GM23338 (cell line): ENCODE data around the gene FCHSD2. TPM values are rescaled to one million over a fixed set of nuclear protein-coding genes. Genes with fewer than 3 reads are reported as not detected.

Experiments
- ATAC-seq: fragments of 200-7000 bp; cut with Tn5 transposase; 3 replicates; pipeline ENCODE4 v1.9.1; 2020
- DNase-seq: peaks from one replicate; pipeline ENCODE4 v3.0.0-alpha.2; 2015; ENCODE audit warnings: low spot score
- H2AFZ ChIP-seq: fragments of 200-600 bp; sonication (generic); 2 replicates; pipeline ENCODE4 v1.8.0; 2016; ENCODE audit warnings: antibody characterized with exemption, mild to moderate bottlenecking, moderate library complexity
- H3F3A ChIP-seq: fragments of 200-600 bp; sonication (generic); replicated peaks from 2 replicates; pipeline ENCODE4 v1.8.0; 2017; ENCODE audit warnings: antibody characterized with exemption, mixed run types, low read depth
- H3K27ac ChIP-seq: fragments of 200-600 bp; sonication (generic); 2 replicates; pipeline ENCODE4 v1.6.1; 2016; ENCODE audit warnings: low read depth
- H3K27me3 ChIP-seq: fragments of 200-600 bp; sonication (generic); 2 replicates; pipeline ENCODE4 v1.8.0; 2016; ENCODE audit warnings: mild to moderate bottlenecking, mixed run types, moderate library complexity; ENCODE audit not compliant: insufficient read depth
- H3K36me3 ChIP-seq: fragments of 200-600 bp; sonication (generic); 2 replicates; pipeline ENCODE4 v1.8.0; 2016; ENCODE audit warnings: mild to moderate bottlenecking; ENCODE audit not compliant: insufficient read depth
- H3K4me1 ChIP-seq: fragments of 200-600 bp; sonication (generic); 2 replicates; pipeline ENCODE4 v1.8.0; 2016; ENCODE audit warnings: mild to moderate bottlenecking, moderate library complexity; ENCODE audit not compliant: insufficient read depth
- H3K4me2 ChIP-seq: fragments of 200-600 bp; sonication (generic); 2 replicates; pipeline ENCODE4 v1.7.1; 2017; ENCODE audit warnings: mixed run types
- H3K4me3 ChIP-seq: fragments of 200-600 bp; sonication (generic); 2 replicates; pipeline ENCODE4 v1.6.1; 2016; ENCODE audit warnings: mixed run types
- H3K79me2 ChIP-seq: fragments of 200-600 bp; sonication (generic); replicated peaks from 2 replicates; pipeline ENCODE4 v1.8.0; 2017; ENCODE audit warnings: mild to moderate bottlenecking; ENCODE audit not compliant: insufficient read depth
- H3K9me2 ChIP-seq: fragments of 200-600 bp; sonication (generic); 2 replicates; pipeline ENCODE4 v1.8.0; 2017; ENCODE audit not compliant: insufficient read depth
- H4K20me1 ChIP-seq: fragments of 200-600 bp; sonication (generic); replicated peaks from 2 replicates; pipeline ENCODE4 v1.8.0; 2017; ENCODE audit warnings: mild to moderate bottlenecking; ENCODE audit not compliant: insufficient read depth
- H3K27ac Mint-ChIP-seq: 2 replicates; pipeline ENCODE4 v1.8.0; 2020; ENCODE audit warnings: inconsistent platforms, mild to moderate bottlenecking, moderate library complexity, mixed read lengths
- H3K27me3 Mint-ChIP-seq: 3 replicates; pipeline ENCODE4 v1.8.0; 2022; ENCODE audit warnings: low read depth, mild to moderate bottlenecking, moderate library complexity, mixed read lengths, inconsistent platforms; ENCODE audit not compliant: insufficient read depth, poor library complexity
- H3K36me3 Mint-ChIP-seq: 3 replicates; pipeline ENCODE4 v1.8.0; 2021; ENCODE audit warnings: low read depth, mild to moderate bottlenecking, inconsistent platforms, moderate library complexity, mixed read lengths
- H3K4me1 Mint-ChIP-seq: 3 replicates; pipeline ENCODE4 v1.8.0; 2020; ENCODE audit warnings: mild to moderate bottlenecking, inconsistent platforms, mixed read lengths
- H3K4me3 Mint-ChIP-seq: 3 replicates; pipeline ENCODE4 v1.8.0; 2021; ENCODE audit warnings: moderate library complexity, mild to moderate bottlenecking, inconsistent platforms, mixed read lengths
- H3K9me3 Mint-ChIP-seq: 3 replicates; pipeline ENCODE4 v1.8.0; 2020; ENCODE audit warnings: moderate library complexity, mild to moderate bottlenecking, inconsistent platforms, mixed read lengths
- CTCF ChIP-seq, 2 experiments: fragments of 200-600 bp in 1 of 2; sonication (generic) in 1 of 2; conservative IDR thresholded peaks; 2 replicates each; pipeline versions ENCODE4 v1.5.1 to v1.6.1; 2016 to 2017; ENCODE audit warnings: antibody characterized with exemption in 2 of 2, low read depth in 2 of 2, mild to moderate bottlenecking in 2 of 2, moderate library complexity in 1 of 2
- EZH2 ChIP-seq: fragments of 200-600 bp; sonication (generic); IDR thresholded peaks from one replicate; pipeline ENCODE4 v1.8.0; 2017; ENCODE audit warnings: antibody characterized with exemption, mild to moderate bottlenecking, low read depth; ENCODE audit not compliant: unreplicated experiment
- JUNB ChIP-seq: IDR thresholded peaks from one replicate; pipeline ENCODE4 v1.6.1; 2016; ENCODE audit warnings: antibody characterized with exemption; ENCODE audit not compliant: unreplicated experiment
- NANOG ChIP-seq: IDR thresholded peaks from 2 replicates; pipeline ENCODE4 v1.6.1; 2016; ENCODE audit warnings: antibody characterized with exemption, borderline replicate concordance
- POLR2AphosphoS5 ChIP-seq: IDR thresholded peaks from 2 replicates; pipeline ENCODE4 v1.6.1; 2016; ENCODE audit warnings: antibody characterized with exemption, low read depth
- ZNF114 ChIP-seq: fragments of 250-450 bp; sonication (Bioruptor Pico); IDR thresholded peaks from 2 replicates; pipeline ENCODE4 v1.5.0; 2020; ENCODE audit warnings: mild to moderate bottlenecking, moderate library complexity
- ZNF331 ChIP-seq: fragments of 250-450 bp; sonication (Bioruptor Pico); IDR thresholded peaks from 2 replicates; pipeline ENCODE4 v1.5.0; 2020; ENCODE audit warnings: low read depth, mild to moderate bottlenecking, moderate library complexity
- ZNF462 ChIP-seq: fragments of 250-450 bp; sonication (Bioruptor Pico); IDR thresholded peaks from 2 replicates; pipeline ENCODE4 v1.5.0; 2020; ENCODE audit warnings: mild to moderate bottlenecking, moderate library complexity
- polyA plus RNA-seq: library from polyadenylated mRNA; unstranded; fragments of >200 nt; fragmentation: Nextera tagmentation; extraction: Ambion mirVana; gene quantifications from 2 replicates; pipeline ENCODE4 v1.2.1, GENCODE V29; 2016
- total RNA-seq: library from RNA; depleted of rRNA; stranded (reverse); fragments of >200 nt; shearing (Covaris generic); gene quantifications from 2 replicates; pipeline ENCODE4 v1.2.3, GENCODE V29; 2014

The FCHSD2 gene
- total and polyA plus RNA-seq, 2 experiments from 2014 or later, result 3.6 to 5.2 TPM

- TF ChIP-seq EZH2 (no peak), POLR2AphosphoS5 (no peak), ZNF114 (CRISPR knock-in tag) (no peak), ZNF462 (no peak), NANOG (no peak), JUNB (no peak)
Measured at GRCh38 chr11:72975778-72976521, 166.2 kb downstream of the FCHSD2 start (continued).

- no peak for TF ChIP-seq JUNB
- TF ChIP-seq ZNF331 (CRISPR knock-in tag), result no peak
- TF ChIP-seq CTCF (conservative IDR thresholded peaks at IDR 0.05; ENCODE audit: low read depth in 2 of 2), result no peak
- no peak overlapping the region for H3K27ac ChIP-seq
- no peak for ATAC-seq
Measured at GRCh38 chr11:72974487-72975205, 167.5 kb downstream of the FCHSD2 start.

More at GRCh38 chr11:72974487-72975205, 167.5 kb downstream of the FCHSD2 start:
- no peak for DNase-seq
- Histone ChIP-seq H2AFZ (no peak overlapping the region), H3K27me3 (no peaks in the 10 kb centered on the region), H3K9me2 (no peaks in the 10 kb centered on the region), H3K36me3 (no peaks in the 10 kb centered on the region), H3F3A (no peaks in the 10 kb centered on the region), H3K4me3 (no peak overlapping the region), H3K4me1 (no peaks in the 10 kb centered on the region), H4K20me1 (no peaks in the 10 kb centered on the region), H3K4me2 (no peak overlapping the region), H3K79me2 (no peaks in the 10 kb centered on the region)
- no peak overlapping the region for H3K27ac Mint-ChIP-seq
- peaks cover 6% of the 10 kb centered on the region; the same call in 1 of the 3 replicates for H3K36me3 Mint-ChIP-seq
- H3K27me3 Mint-ChIP-seq, result no peaks in the 10 kb centered on the region
- no peaks in the 10 kb centered on the region for H3K4me1 Mint-ChIP-seq
- H3K4me3 Mint-ChIP-seq, result no peak overlapping the region
- H3K9me3 Mint-ChIP-seq, result peaks cover 6% of the 10 kb centered on the region; the same call in 2 of the 3 replicates
